Gastroesophageal sphincter (tissue), 3 donors: Measurements from ENCODE around the gene DKK2.

Experiments used
- EP300 ChIP-seq: sonication (generic); formaldehyde crosslinking; IDR thresholded peaks from one replicate; pipeline ENCODE4 v1.6.1; 2017; ENCODE audit warnings: antibody characterized with exemption, mild to moderate bottlenecking
- TF ChIP-seq, protein P1 (sequence below), 4 experiments: fragments of 200-600 bp in 2 of 4; fragments of 450-650 bp in 2 of 4; sonication (generic) in 1 of 4; IDR thresholded peaks; one replicate each; pipeline ENCODE4 v1.5.1; 2017 to 2019; ENCODE audit warnings: antibody characterized with exemption in 4 of 4, mild to moderate bottlenecking in 2 of 4, moderate library complexity in 2 of 4

DNA sequence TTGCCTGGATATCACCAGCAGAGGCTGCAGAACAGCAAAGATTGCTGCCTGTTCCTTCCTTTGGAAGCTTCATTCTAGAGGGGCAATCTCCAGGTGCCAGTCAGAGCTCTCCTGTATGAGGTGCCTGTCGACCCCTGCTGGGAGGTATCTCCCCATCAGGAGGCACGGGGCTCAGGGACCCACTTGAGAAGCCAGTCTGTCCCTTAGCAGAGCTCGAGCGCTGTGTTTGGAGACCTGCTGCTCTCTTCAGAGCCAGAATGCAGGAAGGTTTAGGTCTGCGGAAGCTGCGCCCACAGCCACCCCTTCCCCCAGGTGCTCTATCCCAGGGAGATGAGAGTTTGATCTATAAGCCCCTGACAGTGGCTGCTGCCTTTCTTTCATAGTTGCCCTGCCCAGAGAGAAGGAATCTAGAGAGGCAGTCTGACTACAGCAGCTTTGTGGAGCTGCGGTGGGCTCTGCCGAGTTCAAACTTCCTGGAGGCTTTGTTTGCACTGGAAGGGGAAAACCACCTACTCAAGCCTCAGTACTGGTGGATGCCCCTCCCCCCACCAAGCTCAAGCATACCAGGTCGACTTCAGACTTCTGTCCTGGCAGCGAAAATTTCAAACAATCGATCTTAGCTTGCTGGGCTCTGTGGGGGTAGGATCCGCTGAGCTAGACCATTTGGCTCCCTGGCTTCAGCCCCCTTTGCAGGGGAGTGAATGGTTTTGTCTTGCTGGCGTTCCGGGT lies 57.9 kb downstream of the DKK2 start:
- TF ChIP-seq, protein P1, sequence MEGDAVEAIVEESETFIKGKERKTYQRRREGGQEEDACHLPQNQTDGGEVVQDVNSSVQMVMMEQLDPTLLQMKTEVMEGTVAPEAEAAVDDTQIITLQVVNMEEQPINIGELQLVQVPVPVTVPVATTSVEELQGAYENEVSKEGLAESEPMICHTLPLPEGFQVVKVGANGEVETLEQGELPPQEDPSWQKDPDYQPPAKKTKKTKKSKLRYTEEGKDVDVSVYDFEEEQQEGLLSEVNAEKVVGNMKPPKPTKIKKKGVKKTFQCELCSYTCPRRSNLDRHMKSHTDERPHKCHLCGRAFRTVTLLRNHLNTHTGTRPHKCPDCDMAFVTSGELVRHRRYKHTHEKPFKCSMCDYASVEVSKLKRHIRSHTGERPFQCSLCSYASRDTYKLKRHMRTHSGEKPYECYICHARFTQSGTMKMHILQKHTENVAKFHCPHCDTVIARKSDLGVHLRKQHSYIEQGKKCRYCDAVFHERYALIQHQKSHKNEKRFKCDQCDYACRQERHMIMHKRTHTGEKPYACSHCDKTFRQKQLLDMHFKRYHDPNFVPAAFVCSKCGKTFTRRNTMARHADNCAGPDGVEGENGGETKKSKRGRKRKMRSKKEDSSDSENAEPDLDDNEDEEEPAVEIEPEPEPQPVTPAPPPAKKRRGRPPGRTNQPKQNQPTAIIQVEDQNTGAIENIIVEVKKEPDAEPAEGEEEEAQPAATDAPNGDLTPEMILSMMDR (IDR thresholded peaks at IDR 0.05) = no peak
- TF ChIP-seq EP300 = no peak
